Large intestine (tissue), 3 donors: ENCODE data around the gene RAB6B. TPM values are rescaled to one million over a fixed set of nuclear protein-coding genes. Genes with fewer than 3 reads are reported as not detected.

Source experiments
- DNase-seq, 2 donors: peaks; one replicate each; pipeline versions ENCODE4 v3.0.0 to v3.0.0-alpha.2; 2013
- H3K27ac ChIP-seq: one replicate; pipeline ENCODE4 v1.5.1; 2013; ENCODE audit warnings: low read length
- H3K27me3 ChIP-seq: 2 replicates; pipeline ENCODE4 v1.6.1; 2013; ENCODE audit warnings: low read length; ENCODE audit not compliant: control insufficient read depth, insufficient read depth
- H3K36me3 ChIP-seq: 2 replicates; pipeline ENCODE4 v1.6.1; 2013; ENCODE audit warnings: low read length; ENCODE audit not compliant: control insufficient read depth, insufficient read depth
- H3K4me1 ChIP-seq: one replicate; pipeline ENCODE4 v1.6.1; 2013; ENCODE audit warnings: low read length; ENCODE audit not compliant: control insufficient read depth, insufficient read depth
- H3K4me3 ChIP-seq: one replicate; pipeline ENCODE4 v1.5.1; 2013; ENCODE audit warnings: low read length
- H3K9me3 ChIP-seq: one replicate; pipeline ENCODE4 v1.6.1; 2013; ENCODE audit warnings: mild to moderate bottlenecking, low read depth, low read length, moderate library complexity; ENCODE audit not compliant: control insufficient read depth
- WGBS: methylation state at CpG from one replicate; pipeline ENCODE4 v1.1.5; 2013; ENCODE audit warnings: low lambda C conversion rate; ENCODE audit not compliant: insufficient coverage; 5-methylcytosine and 5-hydroxymethylcytosine counted together
- polyA plus RNA-seq: library from polyadenylated mRNA; unstranded; fragments of 120-200 nt; gene quantifications from one replicate; pipeline ENCODE4 v1.2.1, GENCODE V29; 2013

The RAB6B gene
- polyA plus RNA-seq, 1 donor, result 8.8 TPM

- H3K36me3 ChIP-seq, result no peaks in the 10 kb centered on the region
- no peak overlapping the region for H3K27ac ChIP-seq
- H3K4me1 ChIP-seq, result no peaks in the 10 kb centered on the region
- no peak for DNase-seq
- no peaks in the 10 kb centered on the region for H3K9me3 ChIP-seq
- H3K4me3 ChIP-seq, result no peak overlapping the region
- no peaks in the 10 kb centered on the region for H3K27me3 ChIP-seq
- no CpG with 5 or more reads among the region's 4 CpGs for WGBS
Measured at GRCh38 chr3:133835961-133836360, 59.7 kb downstream of the RAB6B start.

- Histone ChIP-seq H3K27me3 (no peaks in the 10 kb centered on the region), H3K4me1 (no peaks in the 10 kb centered on the region), H3K36me3 (no peaks in the 10 kb centered on the region), H3K9me3 (no peaks in the 10 kb centered on the region), H3K4me3 (no peak overlapping the region), H3K27ac (no peak overlapping the region)
- WGBS, result no CpG with 5 or more reads among the region's 3 CpGs
- DNase-seq, result no peak
Measured at GRCh38 chr3:133835418-133835743, 60.3 kb downstream of the RAB6B start.

- Histone ChIP-seq H3K9me3 (no peaks in the 10 kb centered on the region), H3K27ac (no peak overlapping the region), H3K4me3 (no peak overlapping the region), H3K4me1 (no peaks in the 10 kb centered on the region), H3K27me3 (no peaks in the 10 kb centered on the region), H3K36me3 (no peaks in the 10 kb centered on the region)
- DNase-seq, result no peak
- no CpG with 5 or more reads among the region's 14 CpGs for WGBS
Measured at GRCh38 chr3:133834621-133835417, 60.9 kb downstream of the RAB6B start.

- 67% methylated on average over 1 of the region's 13 CpGs for WGBS
- Histone ChIP-seq H3K27me3 (no peaks in the 10 kb centered on the region), H3K9me3 (no peaks in the 10 kb centered on the region), H3K4me3 (no peak overlapping the region), H3K4me1 (no peaks in the 10 kb centered on the region), H3K36me3 (no peaks in the 10 kb centered on the region), H3K27ac (no peak overlapping the region)
- DNase-seq, result no peak
Measured at GRCh38 chr3:133833880-133834620, 61.6 kb downstream of the RAB6B start.

GRCh38 chr3:133833267-133833666 lies 62.4 kb downstream of the RAB6B start:
- H3K9me3 ChIP-seq, result no peaks in the 10 kb centered on the region
- H3K27me3 ChIP-seq, result no peaks in the 10 kb centered on the region
- H3K4me1 ChIP-seq, result no peaks in the 10 kb centered on the region
- H3K36me3 ChIP-seq, result no peaks in the 10 kb centered on the region
- H3K27ac ChIP-seq, result no peak overlapping the region
- DNase-seq, result no peak
- H3K4me3 ChIP-seq, result no peak overlapping the region
- no CpG with 5 or more reads among the region's 5 CpGs for WGBS

GRCh38 chr3:133832802-133833144 lies 62.9 kb downstream of the RAB6B start:
- no peak overlapping the region for H3K27ac ChIP-seq
- DNase-seq, result no peak
- H3K27me3 ChIP-seq, result no peaks in the 10 kb centered on the region
- WGBS, result no CpG with 5 or more reads among the region's 10 CpGs
- no peaks in the 10 kb centered on the region for H3K36me3 ChIP-seq
- no peaks in the 10 kb centered on the region for H3K4me1 ChIP-seq
- H3K9me3 ChIP-seq, result no peaks in the 10 kb centered on the region
- no peak overlapping the region for H3K4me3 ChIP-seq

- Histone ChIP-seq H3K9me3 (no peaks in the 10 kb centered on the region), H3K36me3 (no peaks in the 10 kb centered on the region), H3K27me3 (no peaks in the 10 kb centered on the region), H3K4me1 (no peaks in the 10 kb centered on the region), H3K4me3 (no peak overlapping the region), H3K27ac (no peak overlapping the region)
- WGBS, result 60% methylated on average over 1 of the region's 13 CpGs
- DNase-seq, result no peak
Measured at GRCh38 chr3:133831966-133832801, 63.5 kb downstream of the RAB6B start.

- Histone ChIP-seq H3K27me3 (no peaks in the 10 kb centered on the region), H3K4me3 (no peak overlapping the region), H3K36me3 (no peaks in the 10 kb centered on the region), H3K4me1 (no peaks in the 10 kb centered on the region), H3K9me3 (no peaks in the 10 kb centered on the region), H3K27ac (no peak overlapping the region)
- no peak for DNase-seq
- WGBS, result 88% methylated on average over 2 of the region's 3 CpGs
Measured at GRCh38 chr3:133830071-133830470, 65.6 kb downstream of the RAB6B start.

GRCh38 chr3:133829310-133829707 lies 66.4 kb downstream of the RAB6B start:
- no peaks in the 10 kb centered on the region for H3K4me1 ChIP-seq
- no peak overlapping the region for H3K27ac ChIP-seq
- no CpG with 5 or more reads among the region's 3 CpGs for WGBS
- peaks cover 5% of the 10 kb centered on the region for H3K36me3 ChIP-seq
- no peaks in the 10 kb centered on the region for H3K27me3 ChIP-seq
- no peak overlapping the region for H3K4me3 ChIP-seq
- H3K9me3 ChIP-seq, result no peaks in the 10 kb centered on the region
- no peak for DNase-seq

GRCh38 chr3:133828576-133829309 lies 66.9 kb downstream of the RAB6B start:
- Histone ChIP-seq H3K4me3 (no peak overlapping the region), H3K27ac (no peak overlapping the region), H3K4me1 (no peaks in the 10 kb centered on the region), H3K9me3 (no peaks in the 10 kb centered on the region), H3K27me3 (no peaks in the 10 kb centered on the region), H3K36me3 (peaks cover 10% of the 10 kb centered on the region)
- no CpG with 5 or more reads among the region's 12 CpGs for WGBS
- no peak for DNase-seq
